Mesendoderm (in vitro differentiated cells): ENCODE data around the gene MAML3.
A peak's percentile ranks its signal among the peaks of the same experiment; 100 is the strongest.

Source experiments
- DNase-seq: peaks from one replicate; pipeline ENCODE4 v3.0.0; 2013
- H2AK5ac ChIP-seq: 2 replicates; pipeline ENCODE4 v1.6.1; 2013; ENCODE audit warnings: low read length, inconsistent platforms
- H2BK120ac ChIP-seq: 2 replicates; pipeline ENCODE4 v1.6.1; 2013; ENCODE audit warnings: low read depth, mild to moderate bottlenecking, low read length, moderate library complexity, mixed read lengths
- H2BK15ac ChIP-seq: replicated peaks from 2 replicates; pipeline ENCODE4 v1.6.1; 2013; ENCODE audit warnings: low read depth, mild to moderate bottlenecking, moderate library complexity
- H2BK5ac ChIP-seq: 2 replicates; pipeline ENCODE4 v1.6.1; 2013; ENCODE audit warnings: low read length, inconsistent platforms
- H3K18ac ChIP-seq: 2 replicates; pipeline ENCODE4 v1.6.1; 2013; ENCODE audit warnings: mild to moderate bottlenecking, low read length, mixed read lengths
- H3K23ac ChIP-seq: one replicate; pipeline ENCODE4 v1.6.1; 2013; ENCODE audit warnings: low read length
- H3K27ac ChIP-seq: 2 replicates; pipeline ENCODE4 v1.5.1; 2013; ENCODE audit warnings: low read depth, mild to moderate bottlenecking, inconsistent platforms, low read length, moderate library complexity
- H3K27me3 ChIP-seq: 2 replicates; pipeline ENCODE4 v1.6.1; 2013; ENCODE audit warnings: low read length, control low read depth, mild to moderate bottlenecking, inconsistent platforms; ENCODE audit not compliant: insufficient read depth, poor library complexity
- H3K36me3 ChIP-seq: 2 replicates; pipeline ENCODE4 v1.6.1; 2013; ENCODE audit warnings: low read length, inconsistent platforms; ENCODE audit not compliant: control insufficient read depth, insufficient read depth
- H3K4ac ChIP-seq: one replicate; pipeline ENCODE4 v1.6.1; 2013; ENCODE audit warnings: low read depth, mild to moderate bottlenecking, low read length, moderate library complexity
- H3K4me1 ChIP-seq: 2 replicates; pipeline ENCODE4 v1.6.1; 2013; ENCODE audit warnings: low read depth, low read length, inconsistent platforms; ENCODE audit not compliant: control insufficient read depth
- H3K4me2 ChIP-seq: 2 replicates; pipeline ENCODE4 v1.6.1; 2013; ENCODE audit warnings: low read length
- H3K4me3 ChIP-seq: 2 replicates; pipeline ENCODE4 v1.5.1; 2013; ENCODE audit warnings: mild to moderate bottlenecking, low read length
- H3K56ac ChIP-seq: one replicate; pipeline ENCODE4 v1.6.1; 2013; ENCODE audit warnings: low read length
- H3K79me1 ChIP-seq: 2 replicates; pipeline ENCODE4 v1.6.1; 2013; ENCODE audit warnings: low read length, inconsistent platforms
- H3K79me2 ChIP-seq: 2 replicates; pipeline ENCODE4 v1.6.1; 2013; ENCODE audit warnings: mild to moderate bottlenecking, low read length; ENCODE audit not compliant: control insufficient read depth, insufficient read depth
- H3K9ac ChIP-seq: 2 replicates; pipeline ENCODE4 v1.6.1; 2013; ENCODE audit warnings: low read length, inconsistent platforms
- H4K5ac ChIP-seq: one replicate; pipeline ENCODE4 v1.6.1; 2013; ENCODE audit warnings: low read length
- H4K8ac ChIP-seq: one replicate; pipeline ENCODE4 v1.6.1; 2013; ENCODE audit warnings: low read depth, mild to moderate bottlenecking, control low read depth, low read length, moderate library complexity
- WGBS: extraction: QIAGEN DNeasy Blood & Tissue Kit; methylation state at CpG from one replicate; pipeline ENCODE4 v1.1.7; 2013; ENCODE audit warnings: low lambda C conversion rate, missing lambda C conversion rate; ENCODE audit not compliant: insufficient coverage; ENCODE audit errors: extremely low coverage; 5-methylcytosine and 5-hydroxymethylcytosine counted together

MAML3 gene

GRCh38 chr4:139718833-139719232 is 435.2 kb downstream of the MAML3 start:
- H3K4me1 ChIP-seq, result no peaks in the 10 kb centered on the region
- H3K4ac ChIP-seq, result no peak overlapping the region
- no peak overlapping the region for H3K9ac ChIP-seq
- no peak for DNase-seq
- peaks cover 2% of the 10 kb centered on the region for H3K36me3 ChIP-seq
- no peak overlapping the region for H3K27ac ChIP-seq
- H2BK15ac ChIP-seq, result no peak overlapping the region
- H2BK120ac ChIP-seq, result no peak overlapping the region
- H2BK5ac ChIP-seq, result no peak overlapping the region
- H2AK5ac ChIP-seq, result no peak overlapping the region
- no peak overlapping the region for H3K18ac ChIP-seq
- no peak overlapping the region for H4K5ac ChIP-seq
- H4K8ac ChIP-seq, result no peak overlapping the region
- H3K79me2 ChIP-seq, result no peaks in the 10 kb centered on the region
- no peak overlapping the region for H3K56ac ChIP-seq
- H3K4me2 ChIP-seq, result no peak overlapping the region
- WGBS, result no CpG with 5 or more reads among the region's 10 CpGs
- H3K79me1 ChIP-seq, result no peaks in the 10 kb centered on the region
- H3K4me3 ChIP-seq, result no peak overlapping the region
- H3K23ac ChIP-seq, result no peak overlapping the region
- H3K27me3 ChIP-seq, result no peaks in the 10 kb centered on the region

- no peak overlapping the region for H3K4ac ChIP-seq
- DNase-seq, result no peak
- no peak overlapping the region for H3K27ac ChIP-seq
- no CpG with 5 or more reads among the region's 6 CpGs for WGBS
- H2AK5ac ChIP-seq, result no peak overlapping the region
- no peak overlapping the region for H3K4me3 ChIP-seq
- no peak overlapping the region for H2BK15ac ChIP-seq
- peaks cover 2% of the 10 kb centered on the region for H3K4me1 ChIP-seq
- H3K27me3 ChIP-seq, result no peaks in the 10 kb centered on the region
- H4K5ac ChIP-seq, result no peak overlapping the region
- no peak overlapping the region for H4K8ac ChIP-seq
- no peak overlapping the region for H3K18ac ChIP-seq
- peaks cover 2% of the 10 kb centered on the region for H3K36me3 ChIP-seq
- no peak overlapping the region for H2BK5ac ChIP-seq
- no peak overlapping the region for H3K56ac ChIP-seq
- no peak overlapping the region for H3K9ac ChIP-seq
- no peak overlapping the region for H3K23ac ChIP-seq
- H3K4me2 ChIP-seq, result no peak overlapping the region
- H3K79me1 ChIP-seq, result no peaks in the 10 kb centered on the region
- H3K79me2 ChIP-seq, result no peaks in the 10 kb centered on the region
- H2BK120ac ChIP-seq, result no peak overlapping the region
Measured at GRCh38 chr4:139718358-139718757, 435.6 kb downstream of the MAML3 start.

- Histone ChIP-seq H3K4me2 (no peak overlapping the region), H3K27me3 (no peaks in the 10 kb centered on the region), H2BK5ac (no peak overlapping the region), H3K4me1 (peaks cover 2% of the 10 kb centered on the region), H4K5ac (no peak overlapping the region), H2BK15ac (no peak overlapping the region), H3K27ac (no peak overlapping the region), H3K56ac (no peak overlapping the region), H3K9ac (no peak overlapping the region), H3K4ac (no peak overlapping the region), H3K18ac (no peak overlapping the region), H2AK5ac (no peak overlapping the region), H3K36me3 (peaks cover 2% of the 10 kb centered on the region), H3K79me1 (no peaks in the 10 kb centered on the region), H3K23ac (no peak overlapping the region), H3K4me3 (no peak overlapping the region), H2BK120ac (no peak overlapping the region), H4K8ac (no peak overlapping the region), H3K79me2 (no peaks in the 10 kb centered on the region)
- WGBS, result no CpG with 5 or more reads among the region's 9 CpGs
- peak; percentile 45 for DNase-seq
Measured at GRCh38 chr4:139715746-139716391, 438.1 kb downstream of the MAML3 start.

GRCh38 chr4:139712882-139713281 is 441.1 kb downstream of the MAML3 start:
- WGBS, result no CpG with 5 or more reads among the region's 2 CpGs
- no peak overlapping the region for H2AK5ac ChIP-seq

GRCh38 chr4:139711461-139711860 is 442.5 kb downstream of the MAML3 start:
- Histone ChIP-seq H3K18ac (no peak overlapping the region), H2BK120ac (no peak overlapping the region), H3K36me3 (no peaks in the 10 kb centered on the region), H3K4me1 (peaks cover 2% of the 10 kb centered on the region), H4K8ac (no peak overlapping the region), H3K27ac (no peak overlapping the region), H3K56ac (no peak overlapping the region), H3K9ac (no peak overlapping the region), H2BK15ac (no peak overlapping the region), H3K79me1 (no peaks in the 10 kb centered on the region), H2BK5ac (no peak overlapping the region), H3K4me3 (no peak overlapping the region), H2AK5ac (no peak overlapping the region), H4K5ac (no peak overlapping the region), H3K27me3 (no peaks in the 10 kb centered on the region), H3K79me2 (no peaks in the 10 kb centered on the region), H3K4ac (no peak overlapping the region), H3K23ac (no peak overlapping the region), H3K4me2 (no peak overlapping the region)
- no CpG with 5 or more reads among the region's 4 CpGs for WGBS
- DNase-seq, result peak; percentile 16

More at GRCh38 chr4:139712882-139713281, 441.1 kb downstream of the MAML3 start:
- no peak for DNase-seq
- Histone ChIP-seq H3K4me2 (no peak overlapping the region), H4K5ac (no peak overlapping the region), H3K56ac (no peak overlapping the region), H3K4me1 (peaks cover 2% of the 10 kb centered on the region), H2BK5ac (no peak overlapping the region), H3K4me3 (no peak overlapping the region), H2BK120ac (no peak overlapping the region), H3K36me3 (no peaks in the 10 kb centered on the region), H3K18ac (no peak overlapping the region), H3K27ac (no peak overlapping the region), H3K79me1 (no peaks in the 10 kb centered on the region), H4K8ac (no peak overlapping the region), H2BK15ac (no peak overlapping the region), H3K23ac (no peak overlapping the region), H3K27me3 (no peaks in the 10 kb centered on the region), H3K9ac (no peak overlapping the region), H3K79me2 (no peaks in the 10 kb centered on the region), H3K4ac (no peak overlapping the region)

- Histone ChIP-seq H2BK5ac (no peak overlapping the region), H3K23ac (no peak overlapping the region), H4K5ac (no peak overlapping the region), H3K79me2 (no peaks in the 10 kb centered on the region), H4K8ac (no peak overlapping the region), H3K79me1 (no peaks in the 10 kb centered on the region), H3K27me3 (no peaks in the 10 kb centered on the region), H2AK5ac (no peak overlapping the region), H2BK15ac (no peak overlapping the region), H3K4ac (no peak overlapping the region), H2BK120ac (no peak overlapping the region), H3K56ac (no peak overlapping the region), H3K4me1 (peaks cover 2% of the 10 kb centered on the region), H3K9ac (no peak overlapping the region), H3K27ac (no peak overlapping the region), H3K36me3 (no peaks in the 10 kb centered on the region), H3K4me2 (no peak overlapping the region), H3K18ac (no peak overlapping the region), H3K4me3 (no peak overlapping the region)
- DNase-seq, result no peak
- WGBS, result no CpG with 5 or more reads among the region's 2 CpGs
Measured at GRCh38 chr4:139710073-139710472, 443.9 kb downstream of the MAML3 start.
